Measurements from ENCODE around the gene HDAC4.
"Not testable (repeated sequence)": the region's sequence is repeated elsewhere in the genome, so short reads cannot be mapped to it uniquely, and the experiment has no call there.

Gene HDAC4

GRCh38 chr2:239085201-239085992, 315.4 kb downstream of the HDAC4 start:
- DNase-seq = no peak
- in situ Hi-C loops (cut with HindIII; ENCODE audit: low pct_ligation_motif_present, low pct_unique_long_range_greater_than_20kb, low sequenced_read_pairs) = no loop called here

DNA sequence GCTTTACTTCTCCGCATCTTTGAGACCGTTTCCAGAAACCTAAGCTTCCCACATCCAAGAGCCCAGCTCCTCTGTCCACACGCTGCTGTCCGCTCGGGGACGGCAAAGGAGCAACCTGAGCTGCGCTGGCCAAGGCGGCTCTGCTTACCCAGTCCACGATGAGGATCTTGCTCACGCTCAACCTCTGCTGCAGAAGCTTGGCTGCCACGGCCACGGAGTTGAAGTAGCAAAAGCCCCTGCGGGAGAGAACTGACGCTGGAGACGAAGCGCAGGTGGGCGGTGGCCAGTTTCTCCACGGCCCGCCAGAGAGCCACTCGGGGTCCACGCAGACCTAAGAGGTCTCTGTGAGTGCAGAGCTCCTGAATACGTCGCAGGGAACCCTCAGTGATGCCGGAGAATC, 316.8 kb downstream of the HDAC4 start:
- DNase-seq = no peak
- in situ Hi-C loops (cut with HindIII; ENCODE audit: low pct_ligation_motif_present, low pct_unique_long_range_greater_than_20kb, low sequenced_read_pairs) = no loop called here

- in situ Hi-C loops (cut with HindIII; ENCODE audit: low pct_ligation_motif_present, low pct_unique_long_range_greater_than_20kb, low sequenced_read_pairs) = no loop called here
Measured at GRCh38 chr2:239082425-239082824, 318.4 kb downstream of the HDAC4 start.

GRCh38 chr2:239081622-239082021, 319.2 kb downstream of the HDAC4 start:
- in situ Hi-C loops (cut with HindIII; ENCODE audit: low pct_ligation_motif_present, low pct_unique_long_range_greater_than_20kb, low sequenced_read_pairs) = no loop called here
- no peak for DNase-seq

More at GRCh38 chr2:239082425-239082824, 318.4 kb downstream of the HDAC4 start:
- DNase-seq = no peak

DNA sequence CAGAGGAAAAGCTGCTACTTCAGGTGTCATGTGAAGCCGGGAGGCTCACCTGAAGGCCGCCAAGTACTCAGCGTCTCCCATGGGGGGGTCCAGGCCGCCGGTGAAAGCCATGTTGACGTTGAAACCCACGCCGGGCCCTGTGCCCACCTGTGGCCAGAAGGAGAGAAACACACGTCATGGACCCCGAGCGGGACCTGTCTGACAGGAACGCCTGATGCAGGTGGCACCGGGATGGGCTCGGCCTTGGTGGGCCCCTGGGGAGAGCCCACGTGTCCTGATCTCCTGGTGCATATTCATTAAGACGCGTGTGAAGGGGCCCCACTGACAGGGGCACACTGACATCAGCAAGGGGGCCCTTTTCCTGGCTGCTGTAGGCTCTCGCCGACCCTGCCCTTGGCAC, 319.8 kb downstream of the HDAC4 start:
- DNase-seq = no peak
- in situ Hi-C loops (cut with HindIII; ENCODE audit: low pct_ligation_motif_present, low pct_unique_long_range_greater_than_20kb, low sequenced_read_pairs) = no loop called here

- in situ Hi-C loops (cut with HindIII; ENCODE audit: low pct_ligation_motif_present, low pct_unique_long_range_greater_than_20kb, low sequenced_read_pairs) = no loop called here
- no peak for DNase-seq
Measured at GRCh38 chr2:239079671-239080294, 321.0 kb downstream of the HDAC4 start.

DNA sequence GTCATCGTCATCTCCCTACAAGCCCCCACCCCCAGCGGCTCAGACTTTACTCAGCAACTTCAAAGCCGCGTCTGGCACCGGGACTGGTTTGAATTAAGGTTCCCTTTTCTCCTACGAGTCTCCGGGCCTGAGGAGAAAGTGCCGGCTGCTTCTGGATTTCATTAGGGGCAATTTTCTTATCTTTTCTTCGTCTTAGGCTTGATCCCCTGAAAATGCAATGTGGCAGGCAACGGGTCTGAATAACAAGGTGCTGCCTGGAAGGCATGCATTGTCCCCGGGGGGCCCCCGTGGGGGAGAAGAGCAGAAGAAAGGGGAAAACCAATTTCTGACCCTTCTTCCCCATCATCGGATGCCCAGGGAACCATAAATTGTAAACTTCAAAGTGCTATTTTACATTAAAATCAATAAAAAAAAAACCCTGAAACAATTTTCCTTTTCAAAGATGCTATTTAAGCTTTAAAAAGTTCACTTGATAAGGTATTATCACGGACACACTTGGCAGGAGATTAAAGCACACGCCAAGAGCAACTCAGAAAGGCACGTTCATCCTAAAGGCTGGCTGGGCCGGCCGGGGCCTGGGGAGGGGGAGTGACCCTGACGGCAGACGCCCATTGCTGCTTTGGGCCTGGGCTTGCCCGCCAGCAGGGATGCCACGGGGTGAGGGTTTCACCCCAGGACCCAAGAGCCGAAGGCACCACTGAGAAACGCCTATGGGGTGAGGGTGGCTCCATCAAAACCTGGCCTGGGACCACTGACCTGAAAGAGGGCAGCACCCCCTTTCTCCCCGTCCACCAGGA, 322.5 kb downstream of the HDAC4 start:
- DNase-seq = no peak
- in situ Hi-C loops (cut with HindIII; ENCODE audit: low pct_ligation_motif_present, low pct_unique_long_range_greater_than_20kb, low sequenced_read_pairs) = no loop called here

DNA sequence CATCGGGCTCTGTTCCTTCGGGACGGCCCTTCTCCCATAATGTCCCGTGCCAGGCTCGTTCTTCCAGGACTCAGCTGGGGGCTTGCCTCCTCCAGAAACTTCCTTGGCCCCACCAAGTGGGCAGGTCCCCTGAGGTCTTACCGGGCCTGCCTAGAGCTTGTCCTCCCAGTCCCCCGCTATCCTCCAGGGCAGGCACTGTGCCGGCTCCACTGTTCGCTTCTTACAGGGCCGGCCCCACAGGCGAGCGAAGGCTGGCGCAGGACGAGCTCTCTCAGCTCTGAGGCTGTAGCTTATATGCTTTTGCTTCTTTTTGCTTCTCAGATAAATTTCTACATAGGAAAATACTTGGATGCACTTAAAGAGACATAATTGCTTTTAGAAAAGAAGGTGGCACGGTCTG, 323.6 kb downstream of the HDAC4 start:
- in situ Hi-C loops (cut with HindIII; ENCODE audit: low pct_ligation_motif_present, low pct_unique_long_range_greater_than_20kb, low sequenced_read_pairs) = no loop called here
- no peak for DNase-seq

- DNase-seq = no peak
- in situ Hi-C loops (cut with HindIII; ENCODE audit: low pct_ligation_motif_present, low pct_unique_long_range_greater_than_20kb, low sequenced_read_pairs) = no loop called here
Measured at GRCh38 chr2:239075918-239076758, 324.7 kb downstream of the HDAC4 start.

GRCh38 chr2:239073745-239074530, 326.9 kb downstream of the HDAC4 start:
- no peak for DNase-seq
- in situ Hi-C loops (cut with HindIII; ENCODE audit: low pct_ligation_motif_present, low pct_unique_long_range_greater_than_20kb, low sequenced_read_pairs) = no loop called here

DNA sequence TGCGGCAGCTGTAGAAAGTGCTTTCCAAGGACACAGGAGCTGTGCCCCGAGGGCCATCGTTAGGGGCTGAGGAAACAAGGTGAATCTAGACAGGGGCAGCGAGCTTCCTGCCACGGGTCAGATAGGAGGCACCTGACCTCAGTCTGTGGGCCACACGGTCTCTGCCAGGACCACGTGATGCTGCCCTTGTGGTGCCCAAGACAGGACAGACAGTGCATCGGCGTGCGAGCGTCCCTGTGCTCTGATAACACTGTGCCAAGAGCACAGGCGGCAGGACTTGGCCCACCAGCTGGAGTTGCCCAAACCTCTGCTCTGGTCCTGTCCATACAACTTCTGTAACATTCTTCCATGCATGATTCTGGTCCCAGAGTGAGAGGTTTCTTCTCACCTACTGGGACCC, 327.6 kb downstream of the HDAC4 start:
- no peak for DNase-seq
- in situ Hi-C loops (cut with HindIII; ENCODE audit: low pct_ligation_motif_present, low pct_unique_long_range_greater_than_20kb, low sequenced_read_pairs) = no loop called here

DNA sequence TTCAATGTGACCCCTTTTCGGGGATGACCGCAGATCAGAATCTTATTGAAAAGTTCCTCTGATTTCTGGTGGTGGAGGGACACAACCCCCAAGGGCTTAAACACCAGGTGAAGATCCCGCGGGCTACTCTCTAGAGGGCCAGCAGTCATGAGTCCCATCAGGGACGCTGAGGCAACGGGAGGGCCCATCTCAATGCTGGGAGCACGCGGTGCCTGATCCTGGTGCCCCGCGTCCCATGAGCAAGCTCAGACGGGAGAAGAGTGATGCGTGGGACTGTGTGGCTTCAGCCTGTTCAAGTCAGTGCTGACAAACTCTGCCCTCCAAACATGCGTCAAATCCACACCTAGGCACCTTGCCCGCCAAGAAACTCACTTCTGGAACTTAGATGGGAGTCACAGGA, 328.0 kb downstream of the HDAC4 start:
- DNase-seq = no peak
- in situ Hi-C loops (cut with HindIII; ENCODE audit: low pct_ligation_motif_present, low pct_unique_long_range_greater_than_20kb, low sequenced_read_pairs) = no loop called here

GRCh38 chr2:239070466-239070865, 330.4 kb downstream of the HDAC4 start:
- in situ Hi-C loops (cut with HindIII; ENCODE audit: low pct_ligation_motif_present, low pct_unique_long_range_greater_than_20kb, low sequenced_read_pairs) = no loop called here
- DNase-seq = no peak

DNA sequence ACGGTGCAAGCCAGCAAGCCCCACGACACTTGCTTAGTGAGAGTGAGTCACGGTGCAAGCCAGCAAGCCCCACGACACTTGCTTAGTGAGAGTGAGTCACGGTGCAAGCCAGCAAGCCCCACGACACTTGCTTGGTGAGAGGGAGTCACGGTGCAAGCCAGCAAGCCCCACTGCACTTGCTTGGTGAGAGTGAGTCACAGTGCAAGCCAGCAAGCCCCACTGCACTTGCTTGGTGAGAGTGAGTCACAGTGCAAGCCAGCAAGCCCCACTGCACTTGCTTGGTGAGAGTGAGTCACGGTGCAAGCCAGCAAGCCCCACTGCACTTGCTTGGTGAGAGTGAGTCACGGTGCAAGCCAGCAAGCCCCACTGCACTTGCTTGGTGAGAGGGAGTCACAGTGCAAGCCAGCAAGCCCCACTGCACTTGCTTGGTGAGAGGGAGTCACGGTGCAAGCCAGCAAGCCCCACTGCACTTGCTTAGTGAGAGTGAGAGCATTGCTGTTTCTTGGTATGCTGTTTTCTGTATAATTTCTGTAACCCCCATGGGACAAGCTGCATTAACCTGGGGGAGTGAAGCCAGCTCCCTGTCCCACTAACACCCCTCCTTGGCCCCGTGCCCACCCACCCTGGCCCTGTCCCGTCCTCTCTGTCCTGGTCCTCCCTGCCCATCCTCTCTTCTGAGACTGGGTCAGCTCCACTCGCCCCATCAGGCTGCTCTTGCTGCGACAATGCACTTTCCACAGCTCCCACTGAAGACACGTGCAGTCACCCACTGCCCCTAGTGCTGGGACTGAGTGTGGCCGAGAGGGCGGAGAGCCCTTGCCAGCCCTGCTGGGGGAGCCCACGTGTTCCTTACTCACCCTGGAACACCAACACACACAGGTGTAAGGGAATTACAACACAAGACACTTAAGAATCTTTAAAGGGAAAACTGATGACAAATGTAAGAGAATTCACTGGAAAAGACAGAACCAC, 331.2 kb downstream of the HDAC4 start:
- peak; percentile 52 for DNase-seq
- in situ Hi-C loops (cut with HindIII; ENCODE audit: low pct_ligation_motif_present, low pct_unique_long_range_greater_than_20kb, low sequenced_read_pairs) = not testable (repeated sequence)

DNA sequence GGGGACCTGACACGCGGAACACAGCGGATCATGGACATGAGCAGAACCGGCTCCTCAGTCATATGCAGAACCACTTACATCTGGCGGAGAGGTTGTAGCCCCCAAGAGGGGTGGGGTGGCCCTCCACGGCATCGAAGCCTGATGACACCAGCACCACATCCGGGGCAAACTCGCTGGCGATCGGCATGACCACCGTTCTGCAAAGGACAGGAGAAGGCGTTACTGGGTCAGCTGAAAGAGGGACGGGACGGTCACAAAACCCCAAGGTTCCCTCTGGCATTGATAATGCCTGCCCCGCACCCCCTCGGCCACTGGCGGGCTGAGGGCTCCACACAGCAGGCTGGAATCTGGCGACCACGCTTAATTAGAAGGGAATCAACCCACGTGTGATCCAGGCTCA, 332.4 kb downstream of the HDAC4 start:
- no peak for DNase-seq
- in situ Hi-C loops (cut with HindIII; ENCODE audit: low pct_ligation_motif_present, low pct_unique_long_range_greater_than_20kb, low sequenced_read_pairs) = no loop called here

DNA sequence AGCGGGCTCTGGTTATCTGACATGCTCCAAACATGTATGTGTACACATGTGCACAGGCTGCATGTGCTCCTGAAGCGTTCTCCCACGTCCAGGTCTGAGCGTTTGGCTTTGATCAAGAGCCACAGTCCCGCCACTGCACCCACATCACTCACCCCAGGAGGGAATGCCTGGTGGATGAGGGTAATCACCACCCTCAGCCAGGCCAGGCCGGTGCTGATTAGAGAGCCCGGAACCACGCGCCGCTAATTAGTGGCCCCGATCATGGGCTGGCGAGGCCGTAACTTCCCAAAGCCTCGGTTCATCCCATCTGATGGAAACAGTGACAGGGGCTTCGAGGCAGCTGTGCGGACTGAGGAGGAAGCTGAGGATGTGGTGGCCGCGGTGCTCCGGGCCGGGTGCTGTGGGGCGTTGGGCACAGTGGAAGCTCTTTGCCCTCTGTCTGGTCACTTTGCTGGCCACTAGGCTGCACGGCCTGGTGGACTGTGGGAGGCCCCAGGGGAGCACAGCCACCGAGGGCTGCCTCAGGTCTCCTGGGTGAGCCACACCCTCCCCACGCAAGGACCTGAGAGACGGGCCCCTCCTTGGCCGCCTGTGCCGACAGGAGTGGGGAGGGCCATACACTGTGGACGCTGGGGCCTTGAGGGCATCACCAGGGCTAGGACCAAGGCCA, 333.5 kb downstream of the HDAC4 start:
- DNase-seq = no peak
- in situ Hi-C loops (cut with HindIII; ENCODE audit: low pct_ligation_motif_present, low pct_unique_long_range_greater_than_20kb, low sequenced_read_pairs) = no loop called here
